GM23338 (cell line): ENCODE measurements around the gene FOXA2. TPM values are rescaled to one million over a fixed set of nuclear protein-coding genes. Genes with fewer than 3 reads are reported as not detected.
"Not testable (repeated sequence)": the region's sequence is repeated elsewhere in the genome, so short reads cannot be mapped to it uniquely, and the experiment has no call there.

Experiments
- ATAC-seq: fragments of 200-7000 bp; cut with Tn5 transposase; 3 replicates; pipeline ENCODE4 v1.9.1; 2020
- DNase-seq: peaks from one replicate; pipeline ENCODE4 v3.0.0-alpha.2; 2015; ENCODE audit warnings: low spot score
- H2AFZ ChIP-seq: fragments of 200-600 bp; sonication (generic); 2 replicates; pipeline ENCODE4 v1.8.0; 2016; ENCODE audit warnings: antibody characterized with exemption, mild to moderate bottlenecking, moderate library complexity
- H3F3A ChIP-seq: fragments of 200-600 bp; sonication (generic); replicated peaks from 2 replicates; pipeline ENCODE4 v1.8.0; 2017; ENCODE audit warnings: antibody characterized with exemption, mixed run types, low read depth
- H3K27ac ChIP-seq: fragments of 200-600 bp; sonication (generic); 2 replicates; pipeline ENCODE4 v1.6.1; 2016; ENCODE audit warnings: low read depth
- H3K27me3 ChIP-seq: fragments of 200-600 bp; sonication (generic); 2 replicates; pipeline ENCODE4 v1.8.0; 2016; ENCODE audit warnings: mild to moderate bottlenecking, mixed run types, moderate library complexity; ENCODE audit not compliant: insufficient read depth
- H3K36me3 ChIP-seq: fragments of 200-600 bp; sonication (generic); 2 replicates; pipeline ENCODE4 v1.8.0; 2016; ENCODE audit warnings: mild to moderate bottlenecking; ENCODE audit not compliant: insufficient read depth
- H3K4me1 ChIP-seq: fragments of 200-600 bp; sonication (generic); 2 replicates; pipeline ENCODE4 v1.8.0; 2016; ENCODE audit warnings: mild to moderate bottlenecking, moderate library complexity; ENCODE audit not compliant: insufficient read depth
- H3K4me2 ChIP-seq: fragments of 200-600 bp; sonication (generic); 2 replicates; pipeline ENCODE4 v1.7.1; 2017; ENCODE audit warnings: mixed run types
- H3K4me3 ChIP-seq: fragments of 200-600 bp; sonication (generic); 2 replicates; pipeline ENCODE4 v1.6.1; 2016; ENCODE audit warnings: mixed run types
- H3K79me2 ChIP-seq: fragments of 200-600 bp; sonication (generic); replicated peaks from 2 replicates; pipeline ENCODE4 v1.8.0; 2017; ENCODE audit warnings: mild to moderate bottlenecking; ENCODE audit not compliant: insufficient read depth
- H3K9me2 ChIP-seq: fragments of 200-600 bp; sonication (generic); 2 replicates; pipeline ENCODE4 v1.8.0; 2017; ENCODE audit not compliant: insufficient read depth
- H4K20me1 ChIP-seq: fragments of 200-600 bp; sonication (generic); replicated peaks from 2 replicates; pipeline ENCODE4 v1.8.0; 2017; ENCODE audit warnings: mild to moderate bottlenecking; ENCODE audit not compliant: insufficient read depth
- H3K27ac Mint-ChIP-seq: 2 replicates; pipeline ENCODE4 v1.8.0; 2020; ENCODE audit warnings: inconsistent platforms, mild to moderate bottlenecking, moderate library complexity, mixed read lengths
- H3K27me3 Mint-ChIP-seq: 3 replicates; pipeline ENCODE4 v1.8.0; 2022; ENCODE audit warnings: low read depth, mild to moderate bottlenecking, moderate library complexity, mixed read lengths, inconsistent platforms; ENCODE audit not compliant: insufficient read depth, poor library complexity
- H3K36me3 Mint-ChIP-seq: 3 replicates; pipeline ENCODE4 v1.8.0; 2021; ENCODE audit warnings: low read depth, mild to moderate bottlenecking, inconsistent platforms, moderate library complexity, mixed read lengths
- H3K4me1 Mint-ChIP-seq: 3 replicates; pipeline ENCODE4 v1.8.0; 2020; ENCODE audit warnings: mild to moderate bottlenecking, inconsistent platforms, mixed read lengths
- H3K4me3 Mint-ChIP-seq: 3 replicates; pipeline ENCODE4 v1.8.0; 2021; ENCODE audit warnings: moderate library complexity, mild to moderate bottlenecking, inconsistent platforms, mixed read lengths
- H3K9me3 Mint-ChIP-seq: 3 replicates; pipeline ENCODE4 v1.8.0; 2020; ENCODE audit warnings: moderate library complexity, mild to moderate bottlenecking, inconsistent platforms, mixed read lengths
- CREB1 ChIP-seq: fragments of 250-450 bp; sonication (Bioruptor Pico); IDR thresholded peaks from 2 replicates; pipeline ENCODE4 v1.5.0; 2020; ENCODE audit warnings: low read depth, mild to moderate bottlenecking, moderate library complexity
- EZH2 ChIP-seq: fragments of 200-600 bp; sonication (generic); IDR thresholded peaks from one replicate; pipeline ENCODE4 v1.8.0; 2017; ENCODE audit warnings: antibody characterized with exemption, mild to moderate bottlenecking, low read depth; ENCODE audit not compliant: unreplicated experiment
- NANOG ChIP-seq: IDR thresholded peaks from 2 replicates; pipeline ENCODE4 v1.6.1; 2016; ENCODE audit warnings: antibody characterized with exemption, borderline replicate concordance
- POLR2AphosphoS5 ChIP-seq: IDR thresholded peaks from 2 replicates; pipeline ENCODE4 v1.6.1; 2016; ENCODE audit warnings: antibody characterized with exemption, low read depth
- STAT1 ChIP-seq: IDR thresholded peaks from one replicate; pipeline ENCODE4 v1.6.1; 2016; ENCODE audit warnings: antibody characterized with exemption; ENCODE audit not compliant: unreplicated experiment
- ZNF114 ChIP-seq: fragments of 250-450 bp; sonication (Bioruptor Pico); IDR thresholded peaks from 2 replicates; pipeline ENCODE4 v1.5.0; 2020; ENCODE audit warnings: mild to moderate bottlenecking, moderate library complexity
- ZNF331 ChIP-seq: fragments of 250-450 bp; sonication (Bioruptor Pico); IDR thresholded peaks from 2 replicates; pipeline ENCODE4 v1.5.0; 2020; ENCODE audit warnings: low read depth, mild to moderate bottlenecking, moderate library complexity
- polyA plus RNA-seq: library from polyadenylated mRNA; unstranded; fragments of >200 nt; fragmentation: Nextera tagmentation; extraction: Ambion mirVana; gene quantifications from 2 replicates; pipeline ENCODE4 v1.2.1, GENCODE V29; 2016
- total RNA-seq: library from RNA; depleted of rRNA; stranded (reverse); fragments of >200 nt; shearing (Covaris generic); gene quantifications from 2 replicates; pipeline ENCODE4 v1.2.3, GENCODE V29; 2014
- TF ChIP-seq, protein P1 (sequence below): IDR thresholded peaks from one replicate; pipeline ENCODE4 v1.6.1; 2018; ENCODE audit warnings: antibody characterized with exemption; ENCODE audit not compliant: unreplicated experiment
- TF ChIP-seq, protein P2 (sequence below): IDR thresholded peaks from 2 replicates; pipeline ENCODE4 v1.6.1; 2016; ENCODE audit warnings: antibody characterized with exemption
- TF ChIP-seq, protein P3 (sequence below): fragments of 250-450 bp; sonication (Bioruptor Pico); IDR thresholded peaks from 2 replicates; pipeline ENCODE4 v1.5.0; 2020; ENCODE audit warnings: mild to moderate bottlenecking, moderate library complexity

FOXA2 gene
- total and polyA plus RNA-seq, 2 experiments from 2014 or later, result not detected

DNA sequence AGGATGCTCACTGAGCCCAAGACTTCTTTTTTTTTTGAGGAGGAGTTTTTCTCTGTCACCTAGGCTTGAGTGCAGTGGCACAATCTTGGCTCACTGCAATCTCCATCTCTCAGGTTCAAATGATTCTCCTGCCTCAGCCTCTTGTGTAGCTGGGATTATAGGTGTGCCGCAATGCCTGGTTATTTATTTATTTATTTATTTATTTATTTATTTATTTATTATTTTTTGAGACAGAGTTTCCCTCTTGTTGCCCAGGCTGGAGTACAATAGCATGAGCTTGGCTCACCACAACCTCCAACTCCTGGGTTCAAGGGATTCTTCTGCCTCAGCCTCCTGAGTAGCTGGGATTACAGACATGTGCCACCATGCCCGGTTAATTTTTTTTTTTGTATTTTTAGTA is 14.9 kb upstream of the FOXA2 start:
- not testable (repeated sequence) for H2AFZ ChIP-seq, H3K4me2 ChIP-seq, ATAC-seq, H3K9me3 Mint-ChIP-seq, H3K36me3 ChIP-seq, H3K27me3 ChIP-seq, DNase-seq, H3K4me3 ChIP-seq, H3K9me2 ChIP-seq, H3F3A ChIP-seq, H3K79me2 ChIP-seq, H3K4me1 Mint-ChIP-seq, H3K36me3 Mint-ChIP-seq, H3K4me1 ChIP-seq, H3K27ac Mint-ChIP-seq, H4K20me1 ChIP-seq, H3K4me3 Mint-ChIP-seq, H3K27ac ChIP-seq
- peaks cover 12% of the 10 kb centered on the region for H3K27me3 Mint-ChIP-seq

DNA sequence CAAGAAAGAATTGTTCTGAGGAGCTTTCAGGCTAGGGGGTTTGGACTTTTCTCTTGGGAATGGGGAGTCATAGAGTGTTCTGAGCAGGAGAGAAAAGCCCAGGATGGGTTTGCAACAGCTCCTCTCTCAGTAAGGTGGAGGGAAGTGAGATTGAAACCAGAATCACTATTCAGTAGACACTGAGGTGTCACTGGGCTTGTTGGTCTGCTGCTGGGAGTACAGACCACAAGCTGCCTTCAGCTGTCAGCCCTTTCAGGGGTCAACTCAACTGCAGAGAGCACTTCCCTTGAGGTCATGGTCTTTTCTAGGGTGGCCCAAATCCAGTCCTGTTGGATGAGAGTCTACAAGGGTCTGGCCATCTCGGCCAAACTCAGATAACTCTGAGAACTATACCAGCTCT is 12.9 kb upstream of the FOXA2 start:
- DNase-seq (no peak), ATAC-seq (no peak)
- peaks cover 6% of the 10 kb centered on the region for H3K27me3 Mint-ChIP-seq
- H3K79me2 ChIP-seq, result no peaks in the 10 kb centered on the region
- peaks cover 11% of the 10 kb centered on the region for H3K4me1 ChIP-seq
- H2AFZ ChIP-seq, result no peak overlapping the region
- no peak overlapping the region for H3K4me3 Mint-ChIP-seq
- H3K27ac Mint-ChIP-seq, result no peak overlapping the region
- H3K4me3 ChIP-seq, result no peak overlapping the region
- no peaks in the 10 kb centered on the region for H3F3A ChIP-seq
- H3K27me3 ChIP-seq, result 0 out of 2 replicates have a peak, but pooled peaks cover 7% of the 10 kb centered on the region
- H3K36me3 Mint-ChIP-seq, result no peaks in the 10 kb centered on the region
- H3K36me3 ChIP-seq, result no peaks in the 10 kb centered on the region
- H3K27ac ChIP-seq, result no peak overlapping the region
- peaks cover 8% of the 10 kb centered on the region for H3K4me1 Mint-ChIP-seq
- H3K9me2 ChIP-seq, result peaks cover 8% of the 10 kb centered on the region; the same call in 1 of the 2 replicates
- H3K9me3 Mint-ChIP-seq, result no peaks in the 10 kb centered on the region; the same call in 2 of the 3 replicates
- H4K20me1 ChIP-seq, result no peaks in the 10 kb centered on the region
- H3K4me2 ChIP-seq, result no peak overlapping the region
- TF ChIP-seq EZH2 (no peak), POLR2AphosphoS5 (no peak), CREB1 (CRISPR knock-in tag) (no peak), STAT1 (no peak), ZNF331 (no peak), NANOG (no peak), ZNF114 (CRISPR knock-in tag) (no peak)
- TF ChIP-seq, protein P1, sequence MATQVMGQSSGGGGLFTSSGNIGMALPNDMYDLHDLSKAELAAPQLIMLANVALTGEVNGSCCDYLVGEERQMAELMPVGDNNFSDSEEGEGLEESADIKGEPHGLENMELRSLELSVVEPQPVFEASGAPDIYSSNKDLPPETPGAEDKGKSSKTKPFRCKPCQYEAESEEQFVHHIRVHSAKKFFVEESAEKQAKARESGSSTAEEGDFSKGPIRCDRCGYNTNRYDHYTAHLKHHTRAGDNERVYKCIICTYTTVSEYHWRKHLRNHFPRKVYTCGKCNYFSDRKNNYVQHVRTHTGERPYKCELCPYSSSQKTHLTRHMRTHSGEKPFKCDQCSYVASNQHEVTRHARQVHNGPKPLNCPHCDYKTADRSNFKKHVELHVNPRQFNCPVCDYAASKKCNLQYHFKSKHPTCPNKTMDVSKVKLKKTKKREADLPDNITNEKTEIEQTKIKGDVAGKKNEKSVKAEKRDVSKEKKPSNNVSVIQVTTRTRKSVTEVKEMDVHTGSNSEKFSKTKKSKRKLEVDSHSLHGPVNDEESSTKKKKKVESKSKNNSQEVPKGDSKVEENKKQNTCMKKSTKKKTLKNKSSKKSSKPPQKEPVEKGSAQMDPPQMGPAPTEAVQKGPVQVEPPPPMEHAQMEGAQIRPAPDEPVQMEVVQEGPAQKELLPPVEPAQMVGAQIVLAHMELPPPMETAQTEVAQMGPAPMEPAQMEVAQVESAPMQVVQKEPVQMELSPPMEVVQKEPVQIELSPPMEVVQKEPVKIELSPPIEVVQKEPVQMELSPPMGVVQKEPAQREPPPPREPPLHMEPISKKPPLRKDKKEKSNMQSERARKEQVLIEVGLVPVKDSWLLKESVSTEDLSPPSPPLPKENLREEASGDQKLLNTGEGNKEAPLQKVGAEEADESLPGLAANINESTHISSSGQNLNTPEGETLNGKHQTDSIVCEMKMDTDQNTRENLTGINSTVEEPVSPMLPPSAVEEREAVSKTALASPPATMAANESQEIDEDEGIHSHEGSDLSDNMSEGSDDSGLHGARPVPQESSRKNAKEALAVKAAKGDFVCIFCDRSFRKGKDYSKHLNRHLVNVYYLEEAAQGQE, result no peak
- TF ChIP-seq, protein P2, sequence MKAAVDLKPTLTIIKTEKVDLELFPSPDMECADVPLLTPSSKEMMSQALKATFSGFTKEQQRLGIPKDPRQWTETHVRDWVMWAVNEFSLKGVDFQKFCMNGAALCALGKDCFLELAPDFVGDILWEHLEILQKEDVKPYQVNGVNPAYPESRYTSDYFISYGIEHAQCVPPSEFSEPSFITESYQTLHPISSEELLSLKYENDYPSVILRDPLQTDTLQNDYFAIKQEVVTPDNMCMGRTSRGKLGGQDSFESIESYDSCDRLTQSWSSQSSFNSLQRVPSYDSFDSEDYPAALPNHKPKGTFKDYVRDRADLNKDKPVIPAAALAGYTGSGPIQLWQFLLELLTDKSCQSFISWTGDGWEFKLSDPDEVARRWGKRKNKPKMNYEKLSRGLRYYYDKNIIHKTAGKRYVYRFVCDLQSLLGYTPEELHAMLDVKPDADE, result no peak
- TF ChIP-seq, protein P3, sequence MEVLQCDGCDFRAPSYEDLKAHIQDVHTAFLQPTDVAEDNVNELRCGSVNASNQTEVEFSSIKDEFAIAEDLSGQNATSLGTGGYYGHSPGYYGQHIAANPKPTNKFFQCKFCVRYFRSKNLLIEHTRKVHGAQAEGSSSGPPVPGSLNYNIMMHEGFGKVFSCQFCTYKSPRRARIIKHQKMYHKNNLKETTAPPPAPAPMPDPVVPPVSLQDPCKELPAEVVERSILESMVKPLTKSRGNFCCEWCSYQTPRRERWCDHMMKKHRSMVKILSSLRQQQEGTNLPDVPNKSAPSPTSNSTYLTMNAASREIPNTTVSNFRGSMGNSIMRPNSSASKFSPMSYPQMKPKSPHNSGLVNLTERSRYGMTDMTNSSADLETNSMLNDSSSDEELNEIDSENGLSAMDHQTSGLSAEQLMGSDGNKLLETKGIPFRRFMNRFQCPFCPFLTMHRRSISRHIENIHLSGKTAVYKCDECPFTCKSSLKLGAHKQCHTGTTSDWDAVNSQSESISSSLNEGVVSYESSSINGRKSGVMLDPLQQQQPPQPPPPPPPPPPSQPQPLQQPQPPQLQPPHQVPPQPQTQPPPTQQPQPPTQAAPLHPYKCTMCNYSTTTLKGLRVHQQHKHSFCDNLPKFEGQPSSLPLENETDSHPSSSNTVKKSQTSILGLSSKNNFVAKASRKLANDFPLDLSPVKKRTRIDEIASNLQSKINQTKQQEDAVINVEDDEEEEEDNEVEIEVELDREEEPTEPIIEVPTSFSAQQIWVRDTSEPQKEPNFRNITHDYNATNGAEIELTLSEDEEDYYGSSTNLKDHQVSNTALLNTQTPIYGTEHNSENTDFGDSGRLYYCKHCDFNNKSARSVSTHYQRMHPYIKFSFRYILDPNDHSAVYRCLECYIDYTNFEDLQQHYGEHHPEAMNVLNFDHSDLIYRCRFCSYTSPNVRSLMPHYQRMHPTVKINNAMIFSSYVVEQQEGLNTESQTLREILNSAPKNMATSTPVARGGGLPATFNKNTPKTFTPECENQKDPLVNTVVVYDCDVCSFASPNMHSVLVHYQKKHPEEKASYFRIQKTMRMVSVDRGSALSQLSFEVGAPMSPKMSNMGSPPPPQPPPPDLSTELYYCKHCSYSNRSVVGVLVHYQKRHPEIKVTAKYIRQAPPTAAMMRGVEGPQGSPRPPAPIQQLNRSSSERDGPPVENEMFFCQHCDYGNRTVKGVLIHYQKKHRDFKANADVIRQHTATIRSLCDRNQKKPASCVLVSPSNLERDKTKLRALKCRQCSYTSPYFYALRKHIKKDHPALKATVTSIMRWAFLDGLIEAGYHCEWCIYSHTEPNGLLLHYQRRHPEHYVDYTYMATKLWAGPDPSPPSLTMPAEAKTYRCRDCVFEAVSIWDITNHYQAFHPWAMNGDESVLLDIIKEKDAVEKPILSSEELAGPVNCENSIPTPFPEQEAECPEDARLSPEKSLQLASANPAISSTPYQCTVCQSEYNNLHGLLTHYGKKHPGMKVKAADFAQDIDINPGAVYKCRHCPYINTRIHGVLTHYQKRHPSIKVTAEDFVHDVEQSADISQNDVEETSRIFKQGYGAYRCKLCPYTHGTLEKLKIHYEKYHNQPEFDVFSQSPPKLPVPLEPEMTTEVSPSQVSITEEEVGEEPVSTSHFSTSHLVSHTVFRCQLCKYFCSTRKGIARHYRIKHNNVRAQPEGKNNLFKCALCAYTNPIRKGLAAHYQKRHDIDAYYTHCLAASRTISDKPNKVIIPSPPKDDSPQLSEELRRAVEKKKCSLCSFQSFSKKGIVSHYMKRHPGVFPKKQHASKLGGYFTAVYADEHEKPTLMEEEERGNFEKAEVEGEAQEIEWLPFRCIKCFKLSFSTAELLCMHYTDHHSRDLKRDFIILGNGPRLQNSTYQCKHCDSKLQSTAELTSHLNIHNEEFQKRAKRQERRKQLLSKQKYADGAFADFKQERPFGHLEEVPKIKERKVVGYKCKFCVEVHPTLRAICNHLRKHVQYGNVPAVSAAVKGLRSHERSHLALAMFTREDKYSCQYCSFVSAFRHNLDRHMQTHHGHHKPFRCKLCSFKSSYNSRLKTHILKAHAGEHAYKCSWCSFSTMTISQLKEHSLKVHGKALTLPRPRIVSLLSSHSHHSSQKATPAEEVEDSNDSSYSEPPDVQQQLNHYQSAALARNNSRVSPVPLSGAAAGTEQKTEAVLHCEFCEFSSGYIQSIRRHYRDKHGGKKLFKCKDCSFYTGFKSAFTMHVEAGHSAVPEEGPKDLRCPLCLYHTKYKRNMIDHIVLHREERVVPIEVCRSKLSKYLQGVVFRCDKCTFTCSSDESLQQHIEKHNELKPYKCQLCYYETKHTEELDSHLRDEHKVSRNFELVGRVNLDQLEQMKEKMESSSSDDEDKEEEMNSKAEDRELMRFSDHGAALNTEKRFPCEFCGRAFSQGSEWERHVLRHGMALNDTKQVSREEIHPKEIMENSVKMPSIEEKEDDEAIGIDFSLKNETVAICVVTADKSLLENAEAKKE (CRISPR knock-in tag), result no peak
